ENCODE data around the gene DLL4.
"Not testable (repeated sequence)": the region's sequence is repeated elsewhere in the genome, so short reads cannot be mapped to it uniquely, and the experiment has no call there.

GRCh38 chr15:40961740-40962139 lies 32.6 kb downstream of the DLL4 start:
- not testable (repeated sequence) for TF ChIP-seq POLR2A (IDR thresholded peaks at IDR 0.05)
- TF ChIP-seq, protein P1, sequence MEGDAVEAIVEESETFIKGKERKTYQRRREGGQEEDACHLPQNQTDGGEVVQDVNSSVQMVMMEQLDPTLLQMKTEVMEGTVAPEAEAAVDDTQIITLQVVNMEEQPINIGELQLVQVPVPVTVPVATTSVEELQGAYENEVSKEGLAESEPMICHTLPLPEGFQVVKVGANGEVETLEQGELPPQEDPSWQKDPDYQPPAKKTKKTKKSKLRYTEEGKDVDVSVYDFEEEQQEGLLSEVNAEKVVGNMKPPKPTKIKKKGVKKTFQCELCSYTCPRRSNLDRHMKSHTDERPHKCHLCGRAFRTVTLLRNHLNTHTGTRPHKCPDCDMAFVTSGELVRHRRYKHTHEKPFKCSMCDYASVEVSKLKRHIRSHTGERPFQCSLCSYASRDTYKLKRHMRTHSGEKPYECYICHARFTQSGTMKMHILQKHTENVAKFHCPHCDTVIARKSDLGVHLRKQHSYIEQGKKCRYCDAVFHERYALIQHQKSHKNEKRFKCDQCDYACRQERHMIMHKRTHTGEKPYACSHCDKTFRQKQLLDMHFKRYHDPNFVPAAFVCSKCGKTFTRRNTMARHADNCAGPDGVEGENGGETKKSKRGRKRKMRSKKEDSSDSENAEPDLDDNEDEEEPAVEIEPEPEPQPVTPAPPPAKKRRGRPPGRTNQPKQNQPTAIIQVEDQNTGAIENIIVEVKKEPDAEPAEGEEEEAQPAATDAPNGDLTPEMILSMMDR (IDR thresholded peaks at IDR 0.05) = not testable (repeated sequence)

Measured in Peyer's patch (tissue), 4 donors.